LNCaP clone FGC (cell line): Measurements from ENCODE around the gene MYO1F.

Experiments
- DNase-seq: peaks from one replicate; pipeline ENCODE4 v3.0.0-alpha.2; 2011; ENCODE audit warnings: low read depth
- H3K4me3 ChIP-seq: 2 replicates; pipeline ENCODE4 v1.5.1; 2011; ENCODE audit warnings: mild to moderate bottlenecking, low read depth, low read length, control low read depth
- TF ChIP-seq, protein P1 (sequence below): IDR thresholded peaks from 2 replicates; pipeline ENCODE4 v1.5.1; 2012; ENCODE audit warnings: mild to moderate bottlenecking; ENCODE audit not compliant: control insufficient read depth, insufficient read depth; ENCODE audit errors: extremely low read depth

Gene MYO1F

DNA sequence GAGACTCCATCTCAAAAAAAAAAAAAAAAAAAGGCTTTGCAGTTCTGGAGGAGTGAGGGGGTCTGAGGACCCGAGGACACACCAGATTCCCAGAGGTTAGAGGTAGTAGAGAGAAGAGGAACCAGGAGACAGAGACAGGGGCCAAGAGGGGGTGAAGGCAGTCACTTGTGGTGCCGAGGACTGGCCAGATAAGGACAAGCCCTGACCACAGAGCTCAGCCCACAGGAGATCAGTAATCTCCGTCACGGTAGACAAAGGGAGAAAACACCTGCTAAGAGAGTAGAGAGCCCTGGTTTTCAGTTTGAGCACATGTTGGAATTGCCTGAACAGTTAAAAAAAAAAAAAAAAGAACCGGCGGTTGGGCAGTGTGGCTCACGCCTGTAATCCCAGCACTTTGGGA lies 73.1 kb downstream of the MYO1F start:
- no peak overlapping the region for H3K4me3 ChIP-seq
- DNase-seq = no peak
- TF ChIP-seq, protein P1, sequence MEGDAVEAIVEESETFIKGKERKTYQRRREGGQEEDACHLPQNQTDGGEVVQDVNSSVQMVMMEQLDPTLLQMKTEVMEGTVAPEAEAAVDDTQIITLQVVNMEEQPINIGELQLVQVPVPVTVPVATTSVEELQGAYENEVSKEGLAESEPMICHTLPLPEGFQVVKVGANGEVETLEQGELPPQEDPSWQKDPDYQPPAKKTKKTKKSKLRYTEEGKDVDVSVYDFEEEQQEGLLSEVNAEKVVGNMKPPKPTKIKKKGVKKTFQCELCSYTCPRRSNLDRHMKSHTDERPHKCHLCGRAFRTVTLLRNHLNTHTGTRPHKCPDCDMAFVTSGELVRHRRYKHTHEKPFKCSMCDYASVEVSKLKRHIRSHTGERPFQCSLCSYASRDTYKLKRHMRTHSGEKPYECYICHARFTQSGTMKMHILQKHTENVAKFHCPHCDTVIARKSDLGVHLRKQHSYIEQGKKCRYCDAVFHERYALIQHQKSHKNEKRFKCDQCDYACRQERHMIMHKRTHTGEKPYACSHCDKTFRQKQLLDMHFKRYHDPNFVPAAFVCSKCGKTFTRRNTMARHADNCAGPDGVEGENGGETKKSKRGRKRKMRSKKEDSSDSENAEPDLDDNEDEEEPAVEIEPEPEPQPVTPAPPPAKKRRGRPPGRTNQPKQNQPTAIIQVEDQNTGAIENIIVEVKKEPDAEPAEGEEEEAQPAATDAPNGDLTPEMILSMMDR = no peak

DNA sequence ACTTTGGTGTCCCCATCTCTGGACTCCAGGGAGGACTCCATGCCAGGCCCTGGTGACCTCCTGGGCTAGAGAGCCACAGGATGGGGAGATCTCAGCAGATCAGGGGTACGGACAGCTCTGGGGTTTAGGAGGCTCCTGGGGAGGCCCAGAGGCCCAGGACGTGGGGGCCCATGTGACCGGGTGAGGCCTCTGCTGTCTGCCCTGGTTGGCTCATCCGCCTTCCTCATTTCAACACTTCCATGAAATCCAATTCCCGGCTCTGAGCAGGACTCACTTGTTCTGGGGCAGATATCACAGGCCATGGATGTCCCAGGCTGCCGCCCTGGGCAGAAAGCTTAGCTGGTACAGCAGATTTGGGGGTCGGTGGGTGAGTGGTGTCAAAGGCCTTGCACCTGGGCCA lies 73.7 kb downstream of the MYO1F start:
- no peak for DNase-seq
- no peak overlapping the region for H3K4me3 ChIP-seq
- TF ChIP-seq, protein P1 = no peak

DNA sequence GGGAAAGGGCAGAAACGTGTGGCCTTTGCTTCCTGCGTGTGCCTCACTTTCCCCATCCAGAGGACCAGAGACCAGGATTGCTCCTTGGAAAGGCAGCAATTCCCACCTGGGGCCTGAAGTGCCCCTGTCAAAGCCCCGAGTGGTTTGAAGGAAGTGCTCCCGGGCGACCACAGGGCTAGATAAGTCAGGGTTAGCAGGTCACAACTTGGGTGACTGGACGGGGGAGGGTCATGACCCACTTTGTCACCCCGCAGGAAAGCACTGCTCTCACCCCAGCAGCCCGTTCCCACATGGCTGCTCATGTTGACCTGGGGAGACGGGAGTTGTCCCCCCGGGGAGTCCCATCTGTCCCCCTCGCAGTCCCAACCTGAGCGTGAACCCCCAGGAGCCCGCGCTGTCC lies 75.3 kb downstream of the MYO1F start:
- no peak overlapping the region for H3K4me3 ChIP-seq
- TF ChIP-seq, protein P1 = no peak
- no peak for DNase-seq

DNA sequence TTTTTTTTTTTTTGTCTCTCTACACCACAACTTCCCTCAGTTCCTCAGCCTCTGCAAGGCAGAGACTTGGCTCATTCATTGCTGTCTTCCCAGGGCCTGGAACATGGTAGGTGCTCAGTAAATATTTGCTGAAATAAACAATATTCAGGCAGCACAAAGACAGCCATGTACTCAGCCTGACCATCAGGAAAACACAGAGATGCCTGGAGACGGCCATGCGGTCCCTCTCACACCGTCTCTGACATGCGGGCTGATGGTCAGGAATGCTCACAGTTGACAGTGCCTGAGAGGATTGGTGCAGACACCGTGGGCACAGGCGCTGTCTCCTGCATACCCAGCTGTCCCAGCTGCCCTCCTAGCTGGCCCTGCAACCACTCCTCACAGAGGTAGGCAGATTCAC lies 75.7 kb downstream of the MYO1F start:
- DNase-seq = no peak
- TF ChIP-seq, protein P1 = no peak
- no peak overlapping the region for H3K4me3 ChIP-seq

DNA sequence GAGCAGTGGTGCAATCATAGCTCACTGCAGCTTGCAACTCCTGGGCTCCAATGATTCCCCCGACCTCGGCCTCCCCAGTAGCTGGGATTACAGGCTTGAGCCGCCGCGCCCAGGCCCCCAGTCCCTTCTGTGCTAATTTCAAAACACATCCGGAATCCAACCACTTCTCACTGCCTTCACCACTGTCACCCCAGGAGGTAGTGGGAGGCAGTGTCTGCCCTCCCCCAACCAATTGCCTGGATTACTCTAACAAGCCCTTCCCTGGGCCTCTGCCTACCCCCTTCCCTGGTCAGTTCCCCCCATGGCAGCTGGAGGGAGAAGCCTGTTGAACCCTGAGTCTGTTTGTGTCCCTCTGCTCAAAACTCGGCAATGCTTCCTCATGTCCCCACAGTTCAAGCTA lies 77.1 kb downstream of the MYO1F start:
- no peak overlapping the region for H3K4me3 ChIP-seq
- DNase-seq = no peak
- TF ChIP-seq, protein P1 = no peak

DNA sequence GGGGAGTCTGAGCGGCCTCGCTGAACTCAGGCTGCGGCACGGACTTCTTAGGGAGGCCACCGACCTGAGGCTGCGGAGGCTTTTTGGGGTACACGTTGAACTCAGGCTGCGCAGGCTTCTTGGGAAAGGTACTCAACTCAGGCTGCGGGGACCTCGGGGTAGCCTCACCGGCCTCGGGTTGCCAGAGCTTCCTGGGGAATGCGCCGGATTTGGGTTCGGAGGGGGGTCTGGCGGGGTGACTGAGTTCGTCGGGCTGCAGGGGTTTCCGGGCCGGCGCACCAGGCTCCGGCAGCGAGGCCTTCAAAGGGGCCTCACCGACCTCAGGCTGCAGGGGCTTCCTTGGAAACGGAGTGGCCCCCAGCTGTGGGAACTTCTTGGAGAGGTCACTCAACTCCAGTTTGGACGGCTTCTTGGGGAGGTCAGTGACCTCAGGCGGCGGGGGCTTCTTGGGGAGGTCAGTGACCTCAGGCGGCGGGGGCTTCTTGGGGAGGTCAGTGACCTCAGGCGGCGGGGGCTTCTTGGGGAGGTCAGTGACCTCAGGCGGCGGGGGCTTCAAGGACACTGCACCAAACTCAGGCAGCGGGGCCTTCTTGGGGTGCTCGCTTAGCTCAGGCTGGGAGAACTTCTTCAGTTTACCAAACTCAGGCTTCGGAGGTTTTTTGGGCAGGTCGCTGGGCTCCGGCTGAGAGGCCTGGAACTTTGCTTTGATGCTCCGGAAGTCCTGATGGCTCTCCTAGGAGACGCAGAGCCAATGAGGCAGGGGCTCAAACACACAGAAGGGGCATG lies 78.0 kb downstream of the MYO1F start:
- no peak for DNase-seq
- no peak overlapping the region for H3K4me3 ChIP-seq
- TF ChIP-seq, protein P1 = no peak

DNA sequence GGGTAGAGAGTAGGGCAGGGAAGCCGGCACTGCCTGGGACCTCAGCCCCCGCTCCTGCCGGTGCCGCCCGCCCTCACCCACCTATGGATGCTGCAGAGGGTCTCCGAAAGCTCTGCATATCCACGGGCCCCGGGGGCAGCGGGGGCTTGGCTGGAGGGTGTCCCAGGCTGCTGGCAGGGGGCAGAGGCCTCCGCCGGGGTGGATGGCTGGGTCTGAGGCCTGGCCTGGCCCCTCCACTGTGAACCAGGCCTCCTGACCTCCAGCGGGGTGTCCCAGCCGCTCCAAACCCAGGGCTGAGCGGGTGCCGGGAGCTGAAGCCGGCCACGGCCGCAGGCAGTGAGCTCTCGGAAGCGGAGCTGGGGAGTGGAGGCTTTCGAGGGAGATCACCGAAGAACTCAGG lies 78.9 kb downstream of the MYO1F start:
- TF ChIP-seq, protein P1 = no peak
- H3K4me3 ChIP-seq = no peak overlapping the region
- DNase-seq = no peak
